NB4 (cell line): ENCODE results near the gene EML2.
A peak's percentile ranks its signal among the peaks of the same experiment; 100 is the strongest.

ENCODE experiments used
- DNase-seq: peaks from one replicate; pipeline ENCODE4 v3.0.0; 2010; ENCODE audit warnings: low read depth
- H3K4me3 ChIP-seq: one replicate; pipeline ENCODE4 v1.5.1; 2011; ENCODE audit warnings: mild to moderate bottlenecking, low read depth, low read length, moderate library complexity
- CTCF ChIP-seq: IDR thresholded peaks from one replicate; pipeline ENCODE4 v1.5.1; 2012; ENCODE audit warnings: low read depth, low read length
- MAX ChIP-seq: IDR thresholded peaks from 2 replicates; pipeline ENCODE4 v1.6.1; 2011; ENCODE audit warnings: low read depth, low read length
- MYC ChIP-seq: IDR thresholded peaks from 2 replicates; pipeline ENCODE4 v1.6.1; 2011; ENCODE audit warnings: low read depth, low read length
- POLR2A ChIP-seq: IDR thresholded peaks from 2 replicates; pipeline ENCODE4 v1.6.1; 2011; ENCODE audit warnings: mild to moderate bottlenecking; ENCODE audit not compliant: insufficient read length; ENCODE audit errors: extremely low read depth

Gene EML2

GRCh38 chr19:45575216-45575615 lies 64.0 kb downstream of the EML2 start:
- no peak for TF ChIP-seq MAX
- no peak for TF ChIP-seq CTCF
- no peak for TF ChIP-seq POLR2A
- no peak for TF ChIP-seq MYC
- DNase-seq: no peak
- no peak overlapping the region for H3K4me3 ChIP-seq

GRCh38 chr19:45574526-45574925 lies 64.7 kb downstream of the EML2 start:
- DNase-seq: no peak
- no peak overlapping the region for H3K4me3 ChIP-seq
- no peak for TF ChIP-seq MYC
- TF ChIP-seq POLR2A: no peak
- no peak for TF ChIP-seq MAX
- TF ChIP-seq CTCF: no peak

DNA sequence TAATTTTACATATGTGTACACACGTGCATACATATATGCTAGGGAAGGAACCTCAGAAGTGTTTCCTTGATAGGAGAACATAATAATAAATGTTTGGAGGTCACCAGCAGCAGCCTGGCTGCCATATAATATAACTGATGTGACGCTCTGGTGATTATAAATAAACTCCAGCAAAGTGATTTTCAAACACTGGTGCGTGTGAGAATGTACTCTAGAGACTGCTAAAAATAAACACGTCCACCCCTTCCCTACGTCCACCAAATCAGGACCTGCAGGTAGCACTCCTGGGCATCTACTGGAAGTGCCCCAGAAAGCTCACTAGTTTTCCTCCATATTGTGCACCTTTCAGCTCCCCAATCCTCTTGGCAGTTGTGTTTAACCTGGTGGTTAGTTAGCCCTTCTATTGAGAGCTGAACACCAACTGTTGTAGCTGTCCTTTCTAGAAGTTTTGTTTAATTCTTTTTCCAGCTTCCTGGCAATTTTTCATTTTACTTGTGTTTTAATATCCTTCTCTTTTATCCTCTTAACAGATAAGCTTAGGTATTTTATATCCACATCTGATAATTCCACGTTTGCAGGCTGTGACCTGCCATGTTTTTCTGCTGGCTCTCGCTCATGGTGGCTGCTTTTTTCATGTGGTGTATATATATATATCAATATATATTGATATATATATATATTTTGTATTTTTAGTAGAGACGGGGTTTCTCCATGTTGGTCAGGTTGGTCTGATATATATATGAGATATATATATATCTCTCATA lies 67.6 kb downstream of the EML2 start:
- no peak for DNase-seq
- H3K4me3 ChIP-seq: no peak overlapping the region
- TF ChIP-seq MAX (no peak), POLR2A (no peak), CTCF (no peak)

GRCh38 chr19:45569619-45570421 lies 69.4 kb downstream of the EML2 start:
- peak; percentile 52 for DNase-seq
- TF ChIP-seq POLR2A (no peak), MYC (no peak), MAX (no peak), CTCF (peak; percentile 61)
- no peak overlapping the region for H3K4me3 ChIP-seq

DNA sequence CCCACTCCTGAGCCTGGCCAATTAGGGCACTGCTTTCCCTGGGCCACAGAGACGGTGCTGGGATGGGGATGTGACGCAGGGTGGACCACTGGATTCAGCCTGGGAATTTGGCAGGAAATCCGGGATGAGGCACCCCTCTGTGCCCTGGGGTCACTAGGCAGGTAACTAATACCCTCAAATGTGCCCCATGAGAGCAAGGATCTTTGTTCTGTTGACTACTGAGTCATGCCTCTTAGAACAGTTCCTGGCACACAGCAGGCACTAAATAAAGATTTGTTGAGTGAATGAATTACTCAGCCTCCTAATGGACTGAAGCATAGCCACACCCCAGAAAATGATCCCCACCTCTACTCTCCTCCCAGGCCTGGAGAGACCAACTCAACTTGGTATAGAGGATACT lies 70.5 kb downstream of the EML2 start:
- no peak overlapping the region for H3K4me3 ChIP-seq
- no peak for DNase-seq
- TF ChIP-seq MAX: no peak
- TF ChIP-seq CTCF: no peak
- TF ChIP-seq POLR2A: no peak
- no peak for TF ChIP-seq MYC
